OCI-LY1 (cell line): ENCODE results near the gene TMIGD1.

Experiments used
- H2AFZ ChIP-seq: fragments of 200-600 bp; sonication (generic), shearing (Covaris generic); 2 replicates; pipeline ENCODE4 v1.6.0; 2014; ENCODE audit warnings: antibody characterized with exemption, mild to moderate bottlenecking, low read length
- H3F3A ChIP-seq: fragments of 200-600 bp; sonication (generic), shearing (Covaris generic); 2 replicates; pipeline ENCODE4 v1.6.0; 2014; ENCODE audit warnings: mild to moderate bottlenecking, antibody characterized with exemption, low read length, moderate library complexity; ENCODE audit not compliant: insufficient read depth
- H3K27ac ChIP-seq: fragments of 200-600 bp; sonication (generic); 2 replicates; pipeline ENCODE4 v1.5.1; 2014; ENCODE audit warnings: low read length, mixed run types, mild to moderate bottlenecking, low read depth; ENCODE audit not compliant: poor library complexity, severe bottlenecking
- H3K27me3 ChIP-seq: fragments of 200-600 bp; sonication (generic); 2 replicates; pipeline ENCODE4 v1.6.0; 2014; ENCODE audit warnings: antibody characterized with exemption, mild to moderate bottlenecking, low read length, moderate library complexity; ENCODE audit not compliant: insufficient read depth
- H3K36me3 ChIP-seq: fragments of 200-600 bp; sonication (generic); 2 replicates; pipeline ENCODE4 v1.6.1; 2014; ENCODE audit warnings: mild to moderate bottlenecking, antibody characterized with exemption, low read length, moderate library complexity, mixed read lengths; ENCODE audit not compliant: insufficient read depth
- H3K4me1 ChIP-seq: fragments of 200-600 bp; sonication (generic); 2 replicates; pipeline ENCODE4 v1.5.1; 2014; ENCODE audit warnings: mild to moderate bottlenecking, low read length, moderate library complexity; ENCODE audit not compliant: insufficient read depth, severe bottlenecking
- H3K4me2 ChIP-seq: fragments of 200-600 bp; sonication (generic), shearing (Covaris generic); 2 replicates; pipeline ENCODE4 v1.6.1; 2014; ENCODE audit warnings: low read length
- H3K4me3 ChIP-seq: fragments of 200-600 bp; sonication (generic); 2 replicates; pipeline ENCODE4 v1.5.1; 2014; ENCODE audit warnings: low read length, low read depth, mild to moderate bottlenecking, mixed read lengths; ENCODE audit not compliant: poor library complexity, severe bottlenecking
- H3K79me2 ChIP-seq: fragments of 200-600 bp; shearing (Covaris generic); 2 replicates; pipeline ENCODE4 v1.6.1; 2016; ENCODE audit warnings: mixed run types, low read length, mixed read lengths; ENCODE audit not compliant: insufficient read depth
- H3K9ac ChIP-seq: fragments of 200-600 bp; sonication (generic), shearing (Covaris generic); 2 replicates; pipeline ENCODE4 v1.6.1; 2014; ENCODE audit warnings: mild to moderate bottlenecking, low read length, mixed read lengths
- H3K9me2 ChIP-seq: fragments of 200-600 bp; sonication (generic), shearing (Covaris generic); 2 replicates; pipeline ENCODE4 v1.6.1; 2014; ENCODE audit warnings: low read depth, mild to moderate bottlenecking, low read length, mixed read lengths
- H3K9me3 ChIP-seq: fragments of 200-600 bp; shearing (Covaris generic); 2 replicates; pipeline ENCODE4 v1.6.1; 2014; ENCODE audit warnings: low read length, mixed read lengths
- H4K20me1 ChIP-seq: fragments of 200-600 bp; sonication (generic), shearing (Covaris generic); 2 replicates; pipeline ENCODE4 v1.6.0; 2016; ENCODE audit warnings: mild to moderate bottlenecking, low read length; ENCODE audit not compliant: insufficient read depth
- CTCF ChIP-seq: fragments of 200-600 bp; sonication (generic), shearing (Covaris generic); IDR thresholded peaks from 2 replicates; pipeline ENCODE4 v1.5.1; 2017; ENCODE audit warnings: mild to moderate bottlenecking, antibody characterized with exemption, low read length, moderate library complexity, mixed read lengths
- EZH2 ChIP-seq: fragments of 200-600 bp; sonication (generic), shearing (Covaris generic); IDR thresholded peaks from 2 replicates; pipeline ENCODE4 v1.8.0; 2017; ENCODE audit warnings: borderline replicate concordance, mixed run types, mild to moderate bottlenecking, antibody characterized with exemption, low read length, moderate library complexity, mixed read lengths

The TMIGD1 gene

GRCh38 chr17:30302241-30302640 is 31.6 kb downstream of the TMIGD1 start:
- TF ChIP-seq CTCF = no peak
- TF ChIP-seq EZH2 = no peak
- no peaks in the 10 kb centered on the region for H4K20me1 ChIP-seq
- H3K79me2 ChIP-seq = no peaks in the 10 kb centered on the region
- H3K36me3 ChIP-seq = no peaks in the 10 kb centered on the region
- peaks cover 18% of the 10 kb centered on the region for H3K4me1 ChIP-seq
- H3F3A ChIP-seq = no peaks in the 10 kb centered on the region
- no peak overlapping the region for H3K27ac ChIP-seq
- peaks cover 8% of the 10 kb centered on the region for H3K9me3 ChIP-seq
- H3K27me3 ChIP-seq = no peaks in the 10 kb centered on the region
- H3K4me2 ChIP-seq = no peak overlapping the region
- H3K9me2 ChIP-seq = no peaks in the 10 kb centered on the region
- no peak overlapping the region for H3K9ac ChIP-seq
- H3K4me3 ChIP-seq = no peak overlapping the region
- no peak overlapping the region for H2AFZ ChIP-seq

GRCh38 chr17:30300818-30301217 is 33.0 kb downstream of the TMIGD1 start:
- H2AFZ ChIP-seq = no peak overlapping the region
- H3K9ac ChIP-seq = peak overlapping the region; percentile 28; the same call in 1 of the 2 replicates
- H3K4me3 ChIP-seq = no peak overlapping the region
- no peaks in the 10 kb centered on the region for H4K20me1 ChIP-seq
- H3K4me2 ChIP-seq = peak overlapping the region; percentile 28; the same call in 1 of the 2 replicates
- H3F3A ChIP-seq = no peaks in the 10 kb centered on the region
- H3K4me1 ChIP-seq = peaks cover 18% of the 10 kb centered on the region
- H3K9me3 ChIP-seq = peaks cover 11% of the 10 kb centered on the region
- H3K36me3 ChIP-seq = no peaks in the 10 kb centered on the region
- H3K9me2 ChIP-seq = no peaks in the 10 kb centered on the region
- no peaks in the 10 kb centered on the region for H3K27me3 ChIP-seq
- H3K79me2 ChIP-seq = no peaks in the 10 kb centered on the region
- no peak for TF ChIP-seq EZH2
- TF ChIP-seq CTCF = no peak
- H3K27ac ChIP-seq = peak overlapping the region; percentile 44

- H3K79me2 ChIP-seq = no peaks in the 10 kb centered on the region
- H2AFZ ChIP-seq = no peak overlapping the region
- no peak overlapping the region for H3K27ac ChIP-seq
- H3K4me3 ChIP-seq = no peak overlapping the region
- peaks cover 13% of the 10 kb centered on the region for H3K4me1 ChIP-seq
- TF ChIP-seq EZH2 (no peak), CTCF (peak; percentile 44; the same call in 1 of the 2 replicates)
- no peaks in the 10 kb centered on the region for H4K20me1 ChIP-seq
- H3K9me2 ChIP-seq = no peaks in the 10 kb centered on the region
- H3K9ac ChIP-seq = no peak overlapping the region
- no peaks in the 10 kb centered on the region for H3K27me3 ChIP-seq
- no peak overlapping the region for H3K4me2 ChIP-seq
- no peaks in the 10 kb centered on the region for H3K36me3 ChIP-seq
- no peaks in the 10 kb centered on the region for H3F3A ChIP-seq
- H3K9me3 ChIP-seq = peaks cover 11% of the 10 kb centered on the region
Observed at GRCh38 chr17:30299000-30299399, 34.9 kb downstream of the TMIGD1 start.
